Vagina (tissue), 2 donors: ENCODE measurements around the gene CEBPG. TPM values are rescaled to one million over a fixed set of nuclear protein-coding genes. Genes with fewer than 3 reads are reported as not detected.

Experiments used
- DNase-seq, 2 donors: peaks; one replicate each; pipeline ENCODE4 v3.0.0-alpha.2; 2017; ENCODE audit errors: extremely low spot score in 2 of 2
- H3K27ac ChIP-seq: fragments of 200-600 bp; sonication (generic); one replicate; pipeline ENCODE4 v1.5.1; 2019
- H3K27me3 ChIP-seq: fragments of 200-600 bp; sonication (generic); one replicate; pipeline ENCODE4 v1.5.1; 2019
- H3K36me3 ChIP-seq, 2 donors: fragments of 200-600 bp; sonication (generic); one replicate each; pipeline ENCODE4 v1.5.1; 2017 to 2019
- H3K4me1 ChIP-seq: fragments of 200-600 bp; sonication (generic); one replicate; pipeline ENCODE4 v1.5.1; 2019
- H3K4me3 ChIP-seq, 2 donors: fragments of 200-600 bp; sonication (generic); 1 replicate in 1 of 2; 2 replicates in 1 of 2; pipeline ENCODE4 v1.5.1; 2016 to 2019
- H3K9me3 ChIP-seq: fragments of 200-600 bp; sonication (generic); one replicate; pipeline ENCODE4 v1.5.1; 2019
- POLR2A ChIP-seq, 2 donors: fragments of 450-650 bp; IDR thresholded peaks; one replicate each; pipeline ENCODE4 v1.6.1; 2017; ENCODE audit warnings: antibody characterized with exemption in 2 of 2, mild to moderate bottlenecking in 2 of 2, moderate library complexity in 2 of 2
- POLR2AphosphoS5 ChIP-seq, 2 donors: sonication (generic); formaldehyde crosslinking; IDR thresholded peaks; one replicate each; pipeline ENCODE4 v1.9.0; 2017; ENCODE audit warnings: antibody characterized with exemption in 2 of 2, mild to moderate bottlenecking in 2 of 2, low read depth in 1 of 2; ENCODE audit not compliant: insufficient read depth in 1 of 2
- intact Hi-C: fragments of 100-400 bp; cut with DNase I; formaldehyde crosslinking; loops from one replicate; pipeline ENCODE4 v1.15.1; 2023
- total RNA-seq: library from RNA; depleted of rRNA; stranded (reverse); fragments of >200 nt; gene quantifications from one replicate; pipeline ENCODE4 v1.2.3, GENCODE V29; 2016
- TF ChIP-seq, protein P1 (sequence below), 3 experiments: fragments of 450-650 bp in 2 of 3; fragments of 200-600 bp in 1 of 3; sonication (generic) in 1 of 3; IDR thresholded peaks; one replicate each; pipeline ENCODE4 v1.5.1; 2017 to 2019; ENCODE audit warnings: antibody characterized with exemption in 3 of 3, mild to moderate bottlenecking in 2 of 3, moderate library complexity in 2 of 3

The CEBPG gene
- total RNA-seq, 1 donor from 2014 or later = 20.9 TPM

DNA sequence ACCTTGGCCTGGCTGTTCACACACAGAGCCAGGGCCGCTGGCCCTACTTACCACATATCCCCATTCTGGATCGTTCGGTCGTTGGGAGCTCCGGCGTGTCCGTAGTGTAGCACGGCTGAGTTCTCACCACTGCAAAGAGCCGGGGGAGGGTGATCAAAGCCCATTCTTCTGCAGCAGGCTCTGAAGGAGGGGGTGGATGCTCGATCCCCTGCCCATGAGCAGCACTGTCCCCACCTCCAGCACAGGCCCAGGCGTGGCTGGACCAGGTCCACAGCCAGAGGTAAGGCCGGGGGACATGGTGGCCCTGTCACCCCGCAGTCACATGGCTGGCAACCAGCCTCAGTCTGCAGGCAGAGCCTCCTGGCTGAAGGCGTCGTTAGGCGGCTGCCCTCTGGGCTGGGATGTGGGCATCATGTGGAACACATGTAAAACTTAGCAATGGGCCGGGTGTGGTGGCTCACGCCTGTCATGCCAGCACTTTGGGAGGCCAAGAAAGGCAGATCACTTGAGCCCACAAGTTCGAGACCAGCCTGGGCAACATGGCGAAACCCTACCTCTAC lies 38.2 kb downstream of the CEBPG start:
- Histone ChIP-seq H3K36me3 (no peaks in the 10 kb centered on the region), H3K4me3 (no peak overlapping the region), H3K9me3 (no peaks in the 10 kb centered on the region), H3K27ac (no peak overlapping the region), H3K4me1 (peaks cover 5% of the 10 kb centered on the region), H3K27me3 (no peaks in the 10 kb centered on the region)
- intact Hi-C loops = loop anchor here (10.0 kb wide), 1 partner anchor 363 kb away; no protein-coding TSS in a partner anchor
- no peak for DNase-seq
- TF ChIP-seq POLR2A (IDR thresholded peaks at IDR 0.05) (no peak), POLR2AphosphoS5 (IDR thresholded peaks at IDR 0.05; ENCODE audit: insufficient read depth in 1 of 2, low read depth in 1 of 2) (no peak)
- TF ChIP-seq, protein P1, sequence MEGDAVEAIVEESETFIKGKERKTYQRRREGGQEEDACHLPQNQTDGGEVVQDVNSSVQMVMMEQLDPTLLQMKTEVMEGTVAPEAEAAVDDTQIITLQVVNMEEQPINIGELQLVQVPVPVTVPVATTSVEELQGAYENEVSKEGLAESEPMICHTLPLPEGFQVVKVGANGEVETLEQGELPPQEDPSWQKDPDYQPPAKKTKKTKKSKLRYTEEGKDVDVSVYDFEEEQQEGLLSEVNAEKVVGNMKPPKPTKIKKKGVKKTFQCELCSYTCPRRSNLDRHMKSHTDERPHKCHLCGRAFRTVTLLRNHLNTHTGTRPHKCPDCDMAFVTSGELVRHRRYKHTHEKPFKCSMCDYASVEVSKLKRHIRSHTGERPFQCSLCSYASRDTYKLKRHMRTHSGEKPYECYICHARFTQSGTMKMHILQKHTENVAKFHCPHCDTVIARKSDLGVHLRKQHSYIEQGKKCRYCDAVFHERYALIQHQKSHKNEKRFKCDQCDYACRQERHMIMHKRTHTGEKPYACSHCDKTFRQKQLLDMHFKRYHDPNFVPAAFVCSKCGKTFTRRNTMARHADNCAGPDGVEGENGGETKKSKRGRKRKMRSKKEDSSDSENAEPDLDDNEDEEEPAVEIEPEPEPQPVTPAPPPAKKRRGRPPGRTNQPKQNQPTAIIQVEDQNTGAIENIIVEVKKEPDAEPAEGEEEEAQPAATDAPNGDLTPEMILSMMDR (IDR thresholded peaks at IDR 0.05) = no peak

DNA sequence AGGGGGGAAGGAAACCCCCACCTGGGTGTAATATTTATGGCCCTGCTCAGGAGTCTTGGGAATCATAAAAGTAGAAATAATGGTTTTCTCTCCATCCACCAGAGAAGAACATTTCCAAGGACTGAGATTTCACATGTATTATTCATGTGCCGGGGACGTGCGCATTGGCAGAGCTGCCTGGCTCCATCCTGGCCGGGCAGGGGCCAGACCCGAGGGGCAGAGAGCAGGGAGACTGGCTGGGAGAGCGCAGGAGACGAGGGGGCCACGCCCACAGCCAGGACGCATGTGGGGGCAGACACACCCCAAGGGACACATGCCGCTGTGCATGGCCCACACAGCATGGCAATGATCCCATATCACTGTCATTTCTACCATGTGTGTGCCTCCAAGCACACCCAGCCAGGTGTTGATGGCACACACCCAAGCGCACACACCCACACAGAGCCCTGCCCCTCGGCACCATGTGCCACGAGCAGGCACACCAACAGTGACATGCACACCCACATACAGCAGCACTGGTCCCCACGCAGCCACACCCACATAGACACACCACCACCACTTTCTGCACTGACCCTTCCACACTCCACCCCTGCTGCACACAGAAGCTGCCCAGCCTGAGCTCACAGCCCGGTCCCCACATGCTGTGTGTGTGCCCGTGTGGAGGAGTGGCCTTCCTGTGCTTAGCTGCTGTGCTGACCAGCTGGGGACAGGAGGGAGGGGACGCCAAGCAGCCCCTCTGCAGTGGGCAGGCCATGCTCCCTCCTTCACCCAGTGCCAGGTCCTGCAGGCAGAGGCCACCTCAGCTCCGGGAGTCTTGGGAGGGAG lies 39.3 kb downstream of the CEBPG start:
- intact Hi-C loops = loop anchor here (10.0 kb wide), 1 partner anchor 362 kb away; no protein-coding TSS in a partner anchor
- Histone ChIP-seq H3K27me3 (no peaks in the 10 kb centered on the region), H3K9me3 (no peaks in the 10 kb centered on the region), H3K4me1 (peaks cover 12% of the 10 kb centered on the region), H3K4me3 (no peak overlapping the region), H3K36me3 (no peaks in the 10 kb centered on the region), H3K27ac (no peak overlapping the region)
- TF ChIP-seq, protein P1 (IDR thresholded peaks at IDR 0.05) = no peak
- TF ChIP-seq POLR2AphosphoS5 (IDR thresholded peaks at IDR 0.05; ENCODE audit: insufficient read depth in 1 of 2, low read depth in 1 of 2) = no peak
- no peak for TF ChIP-seq POLR2A (IDR thresholded peaks at IDR 0.05)
- DNase-seq = no peak

DNA sequence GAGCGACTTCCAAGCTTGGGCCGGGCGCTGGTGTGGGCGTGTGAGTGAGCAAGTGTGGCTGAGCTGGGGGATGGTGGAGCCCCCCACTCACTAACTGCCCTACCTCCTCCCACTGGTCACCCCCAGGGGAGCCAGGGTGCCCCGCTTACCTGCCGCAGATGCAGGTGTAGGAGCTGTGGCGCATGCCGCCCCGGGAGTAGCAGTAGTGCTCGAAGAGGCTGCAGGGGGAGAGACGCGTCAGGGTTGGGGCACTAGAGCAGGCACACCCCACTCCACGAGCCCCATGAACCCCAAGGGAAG lies 39.9 kb downstream of the CEBPG start:
- H3K27me3 ChIP-seq = no peaks in the 10 kb centered on the region
- no peak overlapping the region for H3K27ac ChIP-seq
- no peaks in the 10 kb centered on the region for H3K9me3 ChIP-seq
- H3K36me3 ChIP-seq = no peaks in the 10 kb centered on the region
- H3K4me3 ChIP-seq = no peak overlapping the region
- H3K4me1 ChIP-seq = peaks cover 12% of the 10 kb centered on the region
- intact Hi-C loops = loop anchor here (10.0 kb wide), 1 partner anchor 361 kb away; no protein-coding TSS in a partner anchor
- no peak for DNase-seq
- TF ChIP-seq POLR2AphosphoS5 (IDR thresholded peaks at IDR 0.05; ENCODE audit: insufficient read depth in 1 of 2, low read depth in 1 of 2) (no peak), POLR2A (IDR thresholded peaks at IDR 0.05) (no peak)
- TF ChIP-seq, protein P1 (IDR thresholded peaks at IDR 0.05) = no peak

DNA sequence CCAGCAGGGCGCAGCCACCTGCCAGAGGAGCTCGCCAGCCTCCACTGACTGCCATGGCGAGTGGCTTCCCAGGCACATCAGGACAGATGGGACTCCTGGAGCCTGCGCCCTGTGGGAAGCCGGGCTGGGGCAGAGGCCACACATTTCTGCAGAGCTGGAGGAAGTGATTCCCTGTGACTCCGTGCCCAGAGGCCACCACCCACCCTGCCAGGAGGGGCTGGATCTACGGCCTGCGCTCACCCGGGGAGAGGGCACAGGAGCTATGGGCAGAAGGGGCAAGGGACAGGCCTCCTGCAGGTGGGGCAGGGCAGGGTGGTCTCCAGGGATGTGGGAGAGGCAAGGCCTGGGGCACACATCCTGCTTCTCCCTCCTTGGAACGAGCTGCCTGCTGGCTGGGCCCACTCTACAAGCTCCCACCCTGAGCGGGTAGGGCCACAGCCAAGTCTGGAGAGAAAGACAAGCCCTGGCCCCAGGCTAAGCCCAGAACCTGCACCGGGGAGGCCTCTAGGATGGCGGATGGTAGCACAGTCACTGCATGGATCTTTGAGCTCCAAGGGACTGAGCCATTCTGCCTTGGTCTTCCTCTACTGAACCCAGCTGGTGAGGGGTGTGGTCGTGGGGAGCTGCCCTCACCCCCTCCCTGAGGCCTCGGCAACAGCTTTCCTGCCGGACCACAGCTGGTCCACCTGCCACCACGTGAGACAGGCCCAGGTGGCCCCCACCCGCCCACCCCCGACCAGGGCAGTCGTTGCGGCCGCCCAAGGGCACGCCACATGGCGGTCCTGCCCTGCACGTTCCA lies 40.6 kb downstream of the CEBPG start:
- no peak for DNase-seq
- intact Hi-C loops = loop anchor here (10.0 kb wide), 1 partner anchor 361 kb away; no protein-coding TSS in a partner anchor
- peaks cover 12% of the 10 kb centered on the region for H3K4me1 ChIP-seq
- H3K27me3 ChIP-seq = no peaks in the 10 kb centered on the region
- no peak overlapping the region for H3K4me3 ChIP-seq
- no peaks in the 10 kb centered on the region for H3K36me3 ChIP-seq
- no peaks in the 10 kb centered on the region for H3K9me3 ChIP-seq
- no peak overlapping the region for H3K27ac ChIP-seq
- no peak for TF ChIP-seq POLR2AphosphoS5 (IDR thresholded peaks at IDR 0.05; ENCODE audit: insufficient read depth in 1 of 2, low read depth in 1 of 2)
